ENCODE results near the gene PDE2A.

The PDE2A gene

GRCh38 chr11:72670041-72670440, 4.2 kb downstream of the PDE2A start:
- H3K4me3 ChIP-seq (ENCODE audit: low read length), result no peak overlapping the region
- H3K27me3 ChIP-seq (replicated peaks; ENCODE audit: control insufficient read depth, insufficient read depth, low read length), result peaks cover 86% of the 10 kb centered on the region
- H3K36me3 ChIP-seq (ENCODE audit: control insufficient read depth, insufficient read depth, low read length, severe bottlenecking), result no peaks in the 10 kb centered on the region
- no peaks in the 10 kb centered on the region for H3K4me1 ChIP-seq (ENCODE audit: control insufficient read depth, insufficient read depth, low read length)
- no peak for DNase-seq (ENCODE audit: low read depth)
- no peak overlapping the region for H3K9ac ChIP-seq (ENCODE audit: low read length)
- H3K9me3 ChIP-seq (ENCODE audit: control insufficient read depth, low read length), result peaks cover 9% of the 10 kb centered on the region

GRCh38 chr11:72669527-72669926, 4.7 kb downstream of the PDE2A start:
- Histone ChIP-seq H3K36me3 (ENCODE audit: control insufficient read depth, insufficient read depth, low read length, severe bottlenecking) (no peaks in the 10 kb centered on the region), H3K4me3 (ENCODE audit: low read length) (no peak overlapping the region), H3K9me3 (ENCODE audit: control insufficient read depth, low read length) (peaks cover 9% of the 10 kb centered on the region), H3K4me1 (ENCODE audit: control insufficient read depth, insufficient read depth, low read length) (no peaks in the 10 kb centered on the region), H3K27me3 (replicated peaks; ENCODE audit: control insufficient read depth, insufficient read depth, low read length) (peaks cover 80% of the 10 kb centered on the region), H3K9ac (ENCODE audit: low read length) (no peak overlapping the region)
- DNase-seq (ENCODE audit: low read depth), result no peak

- peaks cover 76% of the 10 kb centered on the region for H3K27me3 ChIP-seq (replicated peaks; ENCODE audit: control insufficient read depth, insufficient read depth, low read length)
- no peak for DNase-seq (ENCODE audit: low read depth)
- no peaks in the 10 kb centered on the region for H3K4me1 ChIP-seq (ENCODE audit: control insufficient read depth, insufficient read depth, low read length)
- H3K4me3 ChIP-seq (ENCODE audit: low read length), result no peak overlapping the region
- H3K9me3 ChIP-seq (ENCODE audit: control insufficient read depth, low read length), result peaks cover 9% of the 10 kb centered on the region
- H3K9ac ChIP-seq (ENCODE audit: low read length), result no peak overlapping the region
- H3K36me3 ChIP-seq (ENCODE audit: control insufficient read depth, insufficient read depth, low read length, severe bottlenecking), result no peaks in the 10 kb centered on the region
Observed at GRCh38 chr11:72668629-72669347, 5.4 kb downstream of the PDE2A start.

- DNase-seq (ENCODE audit: low read depth), result no peak
- Histone ChIP-seq H3K36me3 (ENCODE audit: control insufficient read depth, insufficient read depth, low read length, severe bottlenecking) (no peaks in the 10 kb centered on the region), H3K9me3 (ENCODE audit: control insufficient read depth, low read length) (peaks cover 9% of the 10 kb centered on the region), H3K27me3 (replicated peaks; ENCODE audit: control insufficient read depth, insufficient read depth, low read length) (peaks cover 75% of the 10 kb centered on the region), H3K4me3 (ENCODE audit: low read length) (no peak overlapping the region), H3K9ac (ENCODE audit: low read length) (no peak overlapping the region), H3K4me1 (ENCODE audit: control insufficient read depth, insufficient read depth, low read length) (no peaks in the 10 kb centered on the region)
Observed at GRCh38 chr11:72665911-72666472, 8.2 kb downstream of the PDE2A start.

- H3K9ac ChIP-seq (ENCODE audit: low read length), result no peak overlapping the region
- no peak overlapping the region for H3K4me3 ChIP-seq (ENCODE audit: low read length)
- H3K36me3 ChIP-seq (ENCODE audit: control insufficient read depth, insufficient read depth, low read length, severe bottlenecking), result no peaks in the 10 kb centered on the region
- DNase-seq (ENCODE audit: low read depth), result no peak
- no peaks in the 10 kb centered on the region for H3K9me3 ChIP-seq (ENCODE audit: control insufficient read depth, low read length)
- H3K4me1 ChIP-seq (ENCODE audit: control insufficient read depth, insufficient read depth, low read length), result no peaks in the 10 kb centered on the region
- H3K27me3 ChIP-seq (replicated peaks; ENCODE audit: control insufficient read depth, insufficient read depth, low read length), result peaks cover 72% of the 10 kb centered on the region
Observed at GRCh38 chr11:72662036-72662435, 12.2 kb downstream of the PDE2A start.

GRCh38 chr11:72661486-72661885, 12.7 kb downstream of the PDE2A start:
- no peak for DNase-seq (ENCODE audit: low read depth)
- Histone ChIP-seq H3K4me3 (ENCODE audit: low read length) (no peak overlapping the region), H3K36me3 (ENCODE audit: control insufficient read depth, insufficient read depth, low read length, severe bottlenecking) (no peaks in the 10 kb centered on the region), H3K9ac (ENCODE audit: low read length) (no peak overlapping the region), H3K27me3 (replicated peaks; ENCODE audit: control insufficient read depth, insufficient read depth, low read length) (peaks cover 72% of the 10 kb centered on the region), H3K9me3 (ENCODE audit: control insufficient read depth, low read length) (no peaks in the 10 kb centered on the region), H3K4me1 (ENCODE audit: control insufficient read depth, insufficient read depth, low read length) (no peaks in the 10 kb centered on the region)

GRCh38 chr11:72658989-72659640, 15.1 kb downstream of the PDE2A start:
- Histone ChIP-seq H3K9me3 (ENCODE audit: control insufficient read depth, low read length) (no peaks in the 10 kb centered on the region), H3K9ac (ENCODE audit: low read length) (no peak overlapping the region), H3K4me3 (ENCODE audit: low read length) (no peak overlapping the region), H3K36me3 (ENCODE audit: control insufficient read depth, insufficient read depth, low read length, severe bottlenecking) (no peaks in the 10 kb centered on the region), H3K4me1 (ENCODE audit: control insufficient read depth, insufficient read depth, low read length) (no peaks in the 10 kb centered on the region), H3K27me3 (replicated peaks; ENCODE audit: control insufficient read depth, insufficient read depth, low read length) (peaks cover 81% of the 10 kb centered on the region)
- no peak for DNase-seq (ENCODE audit: low read depth)

- Histone ChIP-seq H3K27me3 (replicated peaks; ENCODE audit: control insufficient read depth, insufficient read depth, low read length) (peaks cover 82% of the 10 kb centered on the region), H3K4me3 (ENCODE audit: low read length) (no peak overlapping the region), H3K36me3 (ENCODE audit: control insufficient read depth, insufficient read depth, low read length, severe bottlenecking) (no peaks in the 10 kb centered on the region), H3K9ac (ENCODE audit: low read length) (no peak overlapping the region), H3K9me3 (ENCODE audit: control insufficient read depth, low read length) (no peaks in the 10 kb centered on the region), H3K4me1 (ENCODE audit: control insufficient read depth, insufficient read depth, low read length) (peaks cover 2% of the 10 kb centered on the region)
- DNase-seq (ENCODE audit: low read depth), result no peak
Observed at GRCh38 chr11:72657411-72658100, 16.7 kb downstream of the PDE2A start.

- Histone ChIP-seq H3K9ac (ENCODE audit: low read length) (no peak overlapping the region), H3K4me1 (ENCODE audit: control insufficient read depth, insufficient read depth, low read length) (peaks cover 2% of the 10 kb centered on the region), H3K36me3 (ENCODE audit: control insufficient read depth, insufficient read depth, low read length, severe bottlenecking) (no peaks in the 10 kb centered on the region), H3K27me3 (replicated peaks; ENCODE audit: control insufficient read depth, insufficient read depth, low read length) (peaks cover 77% of the 10 kb centered on the region), H3K9me3 (ENCODE audit: control insufficient read depth, low read length) (no peaks in the 10 kb centered on the region), H3K4me3 (ENCODE audit: low read length) (no peak overlapping the region)
- no peak for DNase-seq (ENCODE audit: low read depth)
Observed at GRCh38 chr11:72655896-72656464, 18.2 kb downstream of the PDE2A start.

GRCh38 chr11:72655014-72655413, 19.2 kb downstream of the PDE2A start:
- H3K27me3 ChIP-seq (replicated peaks; ENCODE audit: control insufficient read depth, insufficient read depth, low read length), result peaks cover 75% of the 10 kb centered on the region
- H3K4me3 ChIP-seq (ENCODE audit: low read length), result no peak overlapping the region
- no peaks in the 10 kb centered on the region for H3K36me3 ChIP-seq (ENCODE audit: control insufficient read depth, insufficient read depth, low read length, severe bottlenecking)
- no peaks in the 10 kb centered on the region for H3K9me3 ChIP-seq (ENCODE audit: control insufficient read depth, low read length)
- no peak for DNase-seq (ENCODE audit: low read depth)
- peaks cover 2% of the 10 kb centered on the region for H3K4me1 ChIP-seq (ENCODE audit: control insufficient read depth, insufficient read depth, low read length)
- no peak overlapping the region for H3K9ac ChIP-seq (ENCODE audit: low read length)

GRCh38 chr11:72653649-72654048, 20.6 kb downstream of the PDE2A start:
- Histone ChIP-seq H3K9me3 (ENCODE audit: control insufficient read depth, low read length) (no peaks in the 10 kb centered on the region), H3K9ac (ENCODE audit: low read length) (no peak overlapping the region), H3K4me3 (ENCODE audit: low read length) (no peak overlapping the region), H3K4me1 (ENCODE audit: control insufficient read depth, insufficient read depth, low read length) (peaks cover 2% of the 10 kb centered on the region), H3K27me3 (replicated peaks; ENCODE audit: control insufficient read depth, insufficient read depth, low read length) (peaks cover 71% of the 10 kb centered on the region), H3K36me3 (ENCODE audit: control insufficient read depth, insufficient read depth, low read length, severe bottlenecking) (no peaks in the 10 kb centered on the region)
- no peak for DNase-seq (ENCODE audit: low read depth)
